Measurements from ENCODE around the gene RHOH.
"Not testable (repeated sequence)": the region's sequence is repeated elsewhere in the genome, so short reads cannot be mapped to it uniquely, and the experiment has no call there.

The RHOH gene

GRCh38 chr4:40264995-40265909 lies 68.4 kb downstream of the RHOH start:
- DNase-seq: no peak

GRCh38 chr4:40265910-40266274 lies 69.1 kb downstream of the RHOH start:
- no peak for DNase-seq

GRCh38 chr4:40269133-40269532 lies 72.3 kb downstream of the RHOH start:
- no peak for DNase-seq

- DNase-seq: no peak
These were observed 73.8 kb downstream of the RHOH start for GRCh38 chr4:40270609-40271008.

GRCh38 chr4:40275065-40275730 lies 78.4 kb downstream of the RHOH start:
- no peak for DNase-seq

GRCh38 chr4:40276546-40276945 lies 79.7 kb downstream of the RHOH start:
- DNase-seq: no peak

GRCh38 chr4:40280586-40280985 lies 83.8 kb downstream of the RHOH start:
- DNase-seq: no peak

- no peak for DNase-seq
These were observed 84.3 kb downstream of the RHOH start for GRCh38 chr4:40281099-40281498.

- DNase-seq: no peak
These were observed 85.1 kb downstream of the RHOH start for GRCh38 chr4:40281913-40282312.

GRCh38 chr4:40282857-40283256 lies 86.0 kb downstream of the RHOH start:
- not testable (repeated sequence) for DNase-seq

- no peak for DNase-seq
These were observed 86.6 kb downstream of the RHOH start for GRCh38 chr4:40283413-40283812.

GRCh38 chr4:40283968-40284367 lies 87.1 kb downstream of the RHOH start:
- no peak for DNase-seq

GRCh38 chr4:40285692-40286091 lies 88.9 kb downstream of the RHOH start:
- no peak for DNase-seq

- DNase-seq: no peak
These were observed 91.7 kb downstream of the RHOH start for GRCh38 chr4:40288566-40288965.

- no peak for DNase-seq
These were observed 92.7 kb downstream of the RHOH start for GRCh38 chr4:40289366-40290188.

- DNase-seq: not testable (repeated sequence)
These were observed 93.9 kb downstream of the RHOH start for GRCh38 chr4:40290611-40291186.

- no peak for DNase-seq
These were observed 95.5 kb downstream of the RHOH start for GRCh38 chr4:40292313-40292759.

GRCh38 chr4:40294339-40294738 lies 97.5 kb downstream of the RHOH start:
- DNase-seq: no peak

GRCh38 chr4:40295030-40295429 lies 98.2 kb downstream of the RHOH start:
- not testable (repeated sequence) for DNase-seq

- DNase-seq: no peak
These were observed 98.7 kb downstream of the RHOH start for GRCh38 chr4:40295572-40295971.
